Glutamatergic neuron (in vitro differentiated cells): ENCODE data around the gene CYP2E1. TPM values are rescaled to one million over a fixed set of nuclear protein-coding genes. Genes with fewer than 3 reads are reported as not detected.

ENCODE experiments used
- DNase-seq: peaks from one replicate; pipeline ENCODE4 v3.0.0; 2022
- H3K27ac Mint-ChIP-seq: one replicate; pipeline ENCODE4 v1.8.0; 2020; ENCODE audit warnings: mild to moderate bottlenecking, mixed read lengths, inconsistent platforms; ENCODE audit not compliant: unreplicated experiment
- H3K27me3 Mint-ChIP-seq: one replicate; pipeline ENCODE4 v1.8.0; 2020; ENCODE audit warnings: mild to moderate bottlenecking, moderate library complexity, mixed read lengths, inconsistent platforms; ENCODE audit not compliant: unreplicated experiment
- H3K36me3 Mint-ChIP-seq: one replicate; pipeline ENCODE4 v1.8.0; 2020; ENCODE audit warnings: mild to moderate bottlenecking, mixed read lengths, inconsistent platforms; ENCODE audit not compliant: unreplicated experiment
- H3K4me1 Mint-ChIP-seq: one replicate; pipeline ENCODE4 v1.8.0; 2020; ENCODE audit warnings: mild to moderate bottlenecking, low read depth, mixed read lengths, inconsistent platforms; ENCODE audit not compliant: unreplicated experiment
- H3K4me3 Mint-ChIP-seq: one replicate; pipeline ENCODE4 v1.8.0; 2020; ENCODE audit warnings: mild to moderate bottlenecking, mixed read lengths, inconsistent platforms; ENCODE audit not compliant: unreplicated experiment
- H3K9me3 Mint-ChIP-seq: one replicate; pipeline ENCODE4 v1.8.0; 2020; ENCODE audit warnings: mild to moderate bottlenecking, moderate library complexity, mixed read lengths, inconsistent platforms; ENCODE audit not compliant: unreplicated experiment
- long read RNA-seq: library from polyadenylated mRNA; unstranded; transcript quantifications from one replicate; pipeline ENCODE4 v2.0.0, GENCODE V29; 2020; ENCODE audit not compliant: unreplicated experiment
- total RNA-seq: library from RNA; stranded (reverse); fragmentation: NEBNext Ultra II Directional; extraction: Animal tissue kit (Norgen Biotek cat#: 25700); gene quantifications from one replicate; pipeline ENCODE4 v1.2.1, GENCODE V29; 2021; ENCODE audit not compliant: unreplicated experiment
- TF ChIP-seq, protein P1 (sequence below): fragments of 200-600 bp; sonication (generic); IDR thresholded peaks from one replicate; pipeline ENCODE4 v1.5.0; 2021; ENCODE audit not compliant: partially characterized antibody, unreplicated experiment

The CYP2E1 gene
- total RNA-seq: 7.1 TPM
- long read RNA-seq, partial matches to known transcripts: 2 of 5 reads
- long read RNA-seq, other reads (novel, unspliced or antisense): 3 of 5 reads

DNA sequence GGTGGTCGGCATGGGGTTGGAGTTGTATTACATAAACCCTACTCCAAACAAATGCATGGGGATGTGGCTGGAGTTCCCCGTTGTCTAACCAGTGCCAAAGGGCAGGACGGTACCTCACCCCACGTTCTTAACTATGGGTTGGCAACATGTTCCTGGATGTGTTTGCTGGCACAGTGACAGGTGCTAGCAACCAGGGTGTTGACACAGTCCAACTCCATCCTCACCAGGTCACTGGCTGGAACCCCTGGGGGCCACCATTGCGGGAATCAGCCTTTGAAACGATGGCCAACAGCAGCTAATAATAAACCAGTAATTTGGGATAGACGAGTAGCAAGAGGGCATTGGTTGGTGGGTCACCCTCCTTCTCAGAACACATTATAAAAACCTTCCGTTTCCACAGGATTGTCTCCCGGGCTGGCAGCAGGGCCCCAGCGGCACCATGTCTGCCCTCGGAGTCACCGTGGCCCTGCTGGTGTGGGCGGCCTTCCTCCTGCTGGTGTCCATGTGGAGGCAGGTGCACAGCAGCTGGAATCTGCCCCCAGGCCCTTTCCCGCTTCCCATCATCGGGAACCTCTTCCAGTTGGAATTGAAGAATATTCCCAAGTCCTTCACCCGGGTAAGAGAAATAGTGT is at the start of gene CYP2E1:
TSS of gene CYP2E1 (plus strand) at position 407 of the 632 bp plus-strand sequence. CDS start at position 440, 33 bp downstream.
- Mint-ChIP-seq H3K4me1 (peaks cover 2% of the 10 kb centered on the region), H3K27me3 (peaks cover 12% of the 10 kb centered on the region), H3K4me3 (peak within 1 kb of the TSS; percentile 90), H3K27ac (no peak within 1 kb of the TSS), H3K9me3 (peaks cover 7% of the 10 kb centered on the region), H3K36me3 (peaks cover 10% of the 10 kb centered on the region)
- TF ChIP-seq, protein P1, sequence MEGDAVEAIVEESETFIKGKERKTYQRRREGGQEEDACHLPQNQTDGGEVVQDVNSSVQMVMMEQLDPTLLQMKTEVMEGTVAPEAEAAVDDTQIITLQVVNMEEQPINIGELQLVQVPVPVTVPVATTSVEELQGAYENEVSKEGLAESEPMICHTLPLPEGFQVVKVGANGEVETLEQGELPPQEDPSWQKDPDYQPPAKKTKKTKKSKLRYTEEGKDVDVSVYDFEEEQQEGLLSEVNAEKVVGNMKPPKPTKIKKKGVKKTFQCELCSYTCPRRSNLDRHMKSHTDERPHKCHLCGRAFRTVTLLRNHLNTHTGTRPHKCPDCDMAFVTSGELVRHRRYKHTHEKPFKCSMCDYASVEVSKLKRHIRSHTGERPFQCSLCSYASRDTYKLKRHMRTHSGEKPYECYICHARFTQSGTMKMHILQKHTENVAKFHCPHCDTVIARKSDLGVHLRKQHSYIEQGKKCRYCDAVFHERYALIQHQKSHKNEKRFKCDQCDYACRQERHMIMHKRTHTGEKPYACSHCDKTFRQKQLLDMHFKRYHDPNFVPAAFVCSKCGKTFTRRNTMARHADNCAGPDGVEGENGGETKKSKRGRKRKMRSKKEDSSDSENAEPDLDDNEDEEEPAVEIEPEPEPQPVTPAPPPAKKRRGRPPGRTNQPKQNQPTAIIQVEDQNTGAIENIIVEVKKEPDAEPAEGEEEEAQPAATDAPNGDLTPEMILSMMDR: no peak
- DNase-seq: no peak

DNA sequence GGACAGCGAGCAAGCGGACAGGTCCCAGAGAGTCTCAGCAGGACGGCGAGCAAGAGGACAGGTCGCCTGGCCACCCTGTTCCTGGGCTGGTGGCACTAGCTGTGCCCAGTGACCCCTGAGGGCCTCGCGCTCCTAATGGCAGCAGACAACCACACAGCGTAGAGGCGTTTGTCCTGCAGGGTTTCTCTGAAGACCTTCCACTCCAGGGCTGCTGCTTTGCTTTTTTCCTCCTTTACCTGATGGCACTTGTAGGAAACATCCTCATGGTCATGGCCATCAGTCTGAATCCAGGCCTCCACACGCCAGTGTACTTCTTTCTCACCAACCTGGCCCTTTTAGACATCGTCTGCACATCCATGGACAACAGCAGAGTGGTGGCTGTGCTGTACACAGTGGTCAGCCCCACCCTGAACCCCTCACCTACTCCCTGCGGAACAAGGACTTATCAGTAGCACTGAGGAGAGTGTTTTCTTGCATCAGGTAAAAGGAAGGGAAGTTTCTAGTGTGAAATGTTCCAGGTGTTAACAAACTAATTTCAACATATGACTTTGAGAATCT is 46.0 kb upstream of the CYP2E1 start:
- TF ChIP-seq, protein P1: no peak
- H3K36me3 Mint-ChIP-seq: peaks cover 3% of the 10 kb centered on the region
- H3K4me3 Mint-ChIP-seq: no peak overlapping the region
- peaks cover 7% of the 10 kb centered on the region for H3K27me3 Mint-ChIP-seq
- H3K4me1 Mint-ChIP-seq: no peaks in the 10 kb centered on the region
- peaks cover 14% of the 10 kb centered on the region for H3K9me3 Mint-ChIP-seq
- DNase-seq: no peak
- H3K27ac Mint-ChIP-seq: peak overlapping the region; percentile 15

DNA sequence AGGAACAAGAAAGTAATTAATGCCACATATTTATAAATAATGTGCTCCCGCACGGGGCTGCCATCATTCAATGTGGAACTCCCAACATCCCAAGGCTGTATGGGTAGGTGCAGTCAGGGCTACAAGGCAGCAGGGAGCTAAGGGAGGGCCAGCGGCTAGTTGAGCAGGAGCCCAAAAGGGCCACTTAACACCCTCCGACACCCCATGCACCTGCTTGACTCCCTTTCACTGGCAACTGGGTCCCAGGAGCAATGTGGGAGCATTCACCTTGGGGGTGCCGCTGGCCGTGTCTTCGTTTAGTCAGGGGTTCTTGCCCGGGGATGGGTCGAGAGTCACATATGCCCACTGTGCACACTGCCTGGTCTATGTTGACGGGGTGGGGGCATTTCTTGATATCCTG is 45.5 kb upstream of the CYP2E1 start:
- peaks cover 6% of the 10 kb centered on the region for H3K27me3 Mint-ChIP-seq
- TF ChIP-seq, protein P1: no peak
- no peak overlapping the region for H3K27ac Mint-ChIP-seq
- peaks cover 3% of the 10 kb centered on the region for H3K36me3 Mint-ChIP-seq
- H3K4me1 Mint-ChIP-seq: no peaks in the 10 kb centered on the region
- DNase-seq: no peak
- peaks cover 11% of the 10 kb centered on the region for H3K9me3 Mint-ChIP-seq
- H3K4me3 Mint-ChIP-seq: no peak overlapping the region

DNA sequence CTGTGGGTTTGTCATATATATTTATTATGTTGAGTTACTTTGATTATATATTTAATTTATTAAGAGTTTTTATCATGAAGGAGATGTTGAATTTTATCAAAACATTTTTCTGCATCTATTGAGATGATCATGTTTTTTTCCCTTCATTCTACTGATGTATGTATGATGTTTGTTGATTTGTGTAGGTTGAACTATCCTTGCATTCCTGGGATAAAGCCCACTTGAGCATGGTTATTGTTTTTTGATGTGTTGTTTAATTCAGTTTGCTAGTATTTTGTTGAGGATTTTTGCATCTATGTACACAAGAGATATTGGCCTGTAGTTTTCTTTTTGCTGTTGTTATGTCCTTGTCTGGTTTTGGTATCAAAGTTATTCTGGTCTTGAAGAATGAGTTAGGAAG is 42.3 kb upstream of the CYP2E1 start:
- no peak for DNase-seq
- Mint-ChIP-seq H3K27me3 (peaks cover 4% of the 10 kb centered on the region), H3K36me3 (peaks cover 3% of the 10 kb centered on the region), H3K9me3 (peaks cover 11% of the 10 kb centered on the region), H3K4me3 (no peak overlapping the region), H3K4me1 (no peaks in the 10 kb centered on the region), H3K27ac (no peak overlapping the region)
- TF ChIP-seq, protein P1: no peak

DNA sequence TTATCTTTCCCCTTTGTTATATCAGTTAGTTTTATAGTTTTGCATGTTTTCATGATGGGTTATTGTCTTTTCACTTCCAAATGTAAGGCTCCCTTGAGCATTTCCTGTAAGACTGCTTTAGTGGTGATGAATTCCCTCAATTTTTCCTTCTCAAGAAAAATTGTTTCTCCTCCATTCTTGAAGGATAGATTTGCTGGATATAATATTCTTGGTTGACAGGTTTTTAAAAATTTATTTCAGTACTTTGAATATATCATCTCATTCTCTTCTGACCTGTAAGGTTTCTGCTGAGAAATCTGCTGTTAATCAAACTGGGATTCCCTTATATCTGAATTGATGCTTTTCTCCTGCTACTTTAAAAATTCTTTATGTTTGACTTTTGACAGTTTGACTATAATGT is 40.1 kb upstream of the CYP2E1 start:
- H3K4me1 Mint-ChIP-seq: no peaks in the 10 kb centered on the region
- no peak overlapping the region for H3K27ac Mint-ChIP-seq
- no peak for DNase-seq
- H3K36me3 Mint-ChIP-seq: no peaks in the 10 kb centered on the region
- H3K27me3 Mint-ChIP-seq: no peaks in the 10 kb centered on the region
- H3K9me3 Mint-ChIP-seq: peaks cover 9% of the 10 kb centered on the region
- TF ChIP-seq, protein P1: no peak
- H3K4me3 Mint-ChIP-seq: no peak overlapping the region
